Measurements from ENCODE around the gene LPAR3.

Gene LPAR3

DNA sequence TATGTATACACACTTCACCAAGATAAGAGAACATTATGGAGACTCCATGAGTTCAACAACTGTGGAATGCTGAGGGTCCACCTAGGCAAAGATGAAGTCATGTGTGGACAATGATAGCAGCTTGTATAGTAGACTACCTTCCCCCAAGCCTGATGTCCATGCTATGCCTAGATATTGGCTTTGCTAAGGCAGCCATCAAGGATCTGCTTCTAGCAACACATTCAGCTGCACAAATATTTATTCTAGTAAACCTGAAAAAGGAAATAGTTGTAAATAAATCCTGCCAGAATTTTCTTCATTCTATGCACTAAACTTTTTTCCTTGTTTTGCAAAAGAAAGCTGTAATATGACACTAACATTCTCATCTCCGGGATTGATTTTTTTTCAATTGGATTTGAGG, 7.0 kb upstream of the LPAR3 start:
- DNase-seq: no peak

DNA sequence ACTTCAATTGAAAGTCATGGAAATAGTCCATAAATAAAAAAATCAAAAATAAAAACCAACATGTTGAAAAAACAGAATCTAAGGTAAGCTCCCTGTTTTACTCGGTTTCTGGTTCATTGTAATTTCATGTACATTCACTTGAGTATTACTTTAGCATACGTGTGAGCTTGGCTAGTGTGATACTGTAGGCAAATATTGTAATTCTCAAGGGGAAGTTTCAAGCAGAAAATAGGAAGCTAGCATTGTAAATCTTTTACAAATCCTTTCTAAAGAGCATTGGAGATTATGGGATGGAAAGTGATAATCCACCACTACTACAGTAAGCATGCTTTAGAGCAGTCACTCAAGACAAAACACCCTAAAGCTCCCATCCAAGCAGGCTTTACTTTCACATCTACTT, 3.3 kb upstream of the LPAR3 start:
- no peak for DNase-seq

DNA sequence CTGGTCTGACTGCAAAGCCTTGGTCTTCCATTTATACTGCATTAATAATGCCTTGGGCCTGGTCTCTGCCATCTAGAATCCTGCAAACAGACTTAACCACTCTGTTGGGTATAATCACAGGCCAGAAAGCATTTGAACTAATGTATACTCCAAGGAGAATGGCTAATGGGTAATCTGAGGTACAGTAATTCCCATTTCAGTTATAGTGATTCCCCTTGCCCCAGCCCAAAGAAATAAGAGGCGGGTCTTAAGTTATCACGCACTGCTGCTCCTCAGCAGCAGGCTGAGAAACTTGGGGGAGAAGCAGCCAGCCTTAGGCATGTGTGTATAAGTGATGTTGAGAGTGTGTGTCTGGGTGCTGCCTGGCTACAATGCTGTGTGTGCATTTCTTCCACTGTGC, 2.4 kb downstream of the LPAR3 start:
- no peak for DNase-seq

DNA sequence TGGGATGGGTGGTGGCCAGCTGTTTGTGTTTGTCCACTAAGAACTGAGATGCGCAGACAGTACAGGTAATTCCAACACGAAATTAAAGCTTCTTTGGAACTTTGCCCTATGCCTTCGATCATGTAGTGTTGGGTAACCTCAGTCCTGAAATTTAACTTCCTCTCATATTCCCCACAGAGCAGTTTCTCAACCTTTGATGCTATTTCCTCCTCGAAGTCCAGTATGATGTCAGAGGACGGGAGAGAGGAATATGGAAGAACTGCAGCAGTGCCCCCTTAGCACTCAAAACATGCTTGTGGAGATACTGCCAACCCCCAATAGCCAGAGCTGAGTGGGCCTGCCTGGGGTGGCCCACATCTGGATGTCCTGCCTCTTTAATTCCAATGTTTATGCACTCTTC, 3.6 kb downstream of the LPAR3 start:
- DNase-seq: no peak

DNA sequence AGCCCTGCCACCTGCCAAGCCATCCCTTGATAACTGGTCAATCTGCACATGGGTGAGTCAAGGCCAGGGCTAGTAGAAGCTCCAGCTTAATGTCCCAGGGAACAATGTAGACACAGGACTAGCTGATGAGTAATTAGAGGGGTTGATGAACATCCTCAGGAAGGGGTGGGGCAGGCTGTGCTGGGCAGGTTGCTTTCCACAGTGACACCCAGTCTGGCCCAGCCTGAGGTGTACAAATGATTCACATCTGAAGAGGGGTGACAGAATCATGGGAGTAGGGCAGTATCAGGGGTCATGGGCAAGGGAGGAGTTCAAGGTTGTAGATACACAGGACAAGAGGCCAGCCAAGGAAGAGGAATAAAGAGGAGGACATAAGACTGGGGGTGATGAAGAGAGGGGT, 4.3 kb downstream of the LPAR3 start:
- DNase-seq: no peak

DNA sequence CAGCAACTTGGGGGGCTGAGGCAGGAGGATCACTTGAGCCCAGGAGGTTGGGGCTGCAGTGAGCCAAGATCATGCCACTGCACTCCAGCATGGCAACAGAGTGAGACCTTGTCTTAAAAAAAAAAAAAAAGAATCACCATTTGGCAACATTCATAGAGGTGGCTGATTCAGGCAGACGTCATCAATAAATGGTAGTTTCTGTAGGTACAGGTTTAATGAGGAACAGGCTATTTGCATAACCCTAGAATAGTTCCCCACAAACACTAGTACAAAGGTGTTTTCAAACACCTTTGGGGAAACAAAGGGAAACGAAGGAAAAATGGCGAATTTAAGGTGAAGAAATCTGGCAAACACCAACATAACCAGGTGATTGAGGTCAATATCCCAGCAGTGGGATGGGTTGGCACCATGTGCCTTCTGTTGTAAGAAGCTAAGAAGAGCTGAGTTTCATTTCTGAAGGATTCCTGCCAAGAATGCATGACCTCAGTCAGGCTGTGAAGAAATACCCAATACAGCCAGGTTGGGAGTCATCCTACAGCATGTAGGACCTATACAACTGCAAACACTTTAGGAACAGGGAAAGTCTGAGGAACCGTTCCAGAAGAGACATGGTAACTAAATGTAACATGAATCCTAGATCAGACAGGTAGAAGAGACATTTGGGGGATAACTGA, 5.6 kb downstream of the LPAR3 start:
- DNase-seq: no peak

DNA sequence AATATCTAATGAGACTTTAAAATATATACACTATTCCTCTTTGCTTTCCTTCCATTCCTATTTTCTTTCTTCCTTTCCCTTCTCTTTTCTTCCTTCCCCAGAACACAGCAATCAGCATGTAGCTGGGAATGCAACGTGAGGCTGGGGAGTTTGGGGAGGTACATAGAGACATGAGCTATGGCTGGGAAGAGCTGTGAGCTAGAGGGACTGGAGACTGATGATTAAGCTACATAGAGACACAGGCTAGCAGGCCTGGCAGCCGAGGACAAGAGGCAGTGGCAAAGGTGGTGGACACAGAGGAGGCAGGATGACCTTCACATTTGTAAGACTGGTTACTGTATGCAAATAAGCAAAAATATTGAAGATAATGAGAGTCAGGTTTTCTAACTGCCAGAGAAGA, 7.5 kb downstream of the LPAR3 start:
- no peak for DNase-seq

DNA sequence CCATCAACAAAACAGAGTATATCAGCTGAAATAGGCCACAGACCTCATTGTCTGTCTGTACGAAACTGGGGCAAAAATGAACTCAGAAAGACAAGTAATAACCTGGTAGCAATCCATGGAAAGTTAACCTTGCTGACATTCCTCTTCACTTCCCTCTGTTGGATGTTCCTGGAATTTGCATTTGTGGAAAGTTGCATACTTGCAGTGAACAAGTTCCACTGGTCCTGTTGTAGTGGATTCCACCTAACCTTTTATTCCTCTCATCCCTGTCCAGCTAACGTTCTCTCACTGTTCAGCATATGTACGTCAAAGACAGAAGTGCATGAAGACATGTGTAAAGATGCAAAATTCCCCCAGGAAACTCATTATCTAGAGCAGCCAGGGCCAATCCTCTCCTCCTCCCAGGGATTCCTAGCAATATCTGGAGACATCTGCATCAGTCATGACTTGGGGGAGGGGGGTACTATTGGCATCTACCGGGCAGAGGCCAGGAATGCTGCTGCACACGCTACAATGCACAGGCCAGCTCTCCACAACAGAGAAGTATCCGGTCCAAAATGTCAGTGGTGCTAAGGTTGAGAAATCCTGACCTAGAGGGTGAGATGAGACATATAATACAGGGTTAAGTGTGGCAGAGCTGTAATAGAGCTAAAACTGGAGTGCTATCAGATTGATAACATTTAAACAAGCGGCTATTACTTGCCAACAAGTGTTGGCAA, 8.2 kb downstream of the LPAR3 start:
- DNase-seq: no peak

DNA sequence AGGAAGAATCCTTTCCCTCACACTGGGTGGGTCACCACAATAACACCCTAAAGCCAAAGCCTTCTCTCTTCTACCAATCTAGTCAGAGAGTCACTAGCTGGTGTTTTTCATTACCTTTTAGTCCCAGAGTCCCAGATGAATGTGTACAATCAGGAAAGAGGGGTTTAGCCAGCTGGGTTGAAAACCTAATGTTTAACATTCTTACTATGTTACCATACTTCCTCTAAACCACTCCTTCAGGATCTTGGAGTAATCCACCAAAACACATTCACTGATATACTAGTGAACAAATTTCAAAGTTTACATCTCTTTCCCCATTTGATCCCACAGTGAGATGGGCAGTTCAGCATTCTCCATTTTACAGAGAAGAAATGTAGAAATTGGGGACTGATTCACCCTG, 9.7 kb downstream of the LPAR3 start:
- DNase-seq: no peak

DNA sequence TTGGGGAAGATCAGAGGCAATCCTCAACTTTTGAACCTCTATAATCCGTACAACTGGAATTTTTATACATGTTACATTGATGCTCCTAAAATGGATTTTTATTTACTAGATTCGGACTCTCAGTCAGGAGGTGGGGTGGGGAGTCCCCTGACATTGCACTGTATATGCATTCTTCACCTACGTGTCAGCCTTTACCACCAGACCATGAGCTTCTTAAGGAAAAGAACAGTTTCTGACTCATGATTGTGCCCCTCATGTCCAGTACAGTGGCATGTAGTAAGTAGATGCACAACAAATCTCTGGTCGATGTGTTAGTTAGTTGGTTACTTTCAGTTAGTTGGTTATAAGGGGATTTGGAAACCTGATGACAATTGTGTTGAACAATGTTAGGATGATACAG, 15.4 kb downstream of the LPAR3 start:
- no peak for DNase-seq

DNA sequence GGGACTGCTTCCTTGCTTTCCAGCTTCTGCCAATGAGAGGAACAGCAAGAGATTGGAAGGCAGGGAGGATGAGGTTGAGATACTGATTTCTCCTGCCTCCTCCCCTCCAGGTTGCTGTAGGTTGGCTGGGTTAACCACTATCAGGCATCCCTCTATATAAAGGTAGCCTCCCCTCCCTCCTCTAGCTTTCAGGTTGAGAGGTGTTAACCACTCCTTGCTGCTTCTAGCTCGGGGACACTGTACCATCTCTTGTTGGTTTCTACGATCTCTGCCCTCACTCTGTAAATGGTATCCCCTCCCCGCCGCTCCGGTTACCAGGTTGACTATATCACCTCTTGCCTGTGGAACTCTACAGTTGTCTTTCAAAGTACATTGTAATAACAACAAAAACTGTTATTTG, 16.7 kb downstream of the LPAR3 start:
- DNase-seq: no peak

DNA sequence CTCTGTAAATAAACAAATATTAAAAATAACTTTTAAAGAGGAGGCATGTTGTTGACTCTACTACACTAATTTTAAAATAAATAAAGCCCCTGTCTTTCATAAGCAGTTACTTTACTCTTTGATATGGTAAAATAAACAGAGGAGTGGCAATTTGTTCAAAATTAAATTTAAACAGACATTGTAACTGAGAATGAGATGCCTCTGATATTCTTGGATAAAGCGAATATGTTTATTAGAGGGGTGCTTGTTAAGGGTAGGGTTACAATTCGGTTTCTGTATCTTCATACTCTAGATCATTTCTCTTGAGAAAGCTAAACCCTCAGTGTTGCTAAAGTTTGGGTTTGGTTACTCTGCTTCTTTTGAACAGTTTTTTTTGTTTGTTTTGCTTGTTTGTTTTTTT, 19.6 kb downstream of the LPAR3 start:
- DNase-seq: no peak

DNA sequence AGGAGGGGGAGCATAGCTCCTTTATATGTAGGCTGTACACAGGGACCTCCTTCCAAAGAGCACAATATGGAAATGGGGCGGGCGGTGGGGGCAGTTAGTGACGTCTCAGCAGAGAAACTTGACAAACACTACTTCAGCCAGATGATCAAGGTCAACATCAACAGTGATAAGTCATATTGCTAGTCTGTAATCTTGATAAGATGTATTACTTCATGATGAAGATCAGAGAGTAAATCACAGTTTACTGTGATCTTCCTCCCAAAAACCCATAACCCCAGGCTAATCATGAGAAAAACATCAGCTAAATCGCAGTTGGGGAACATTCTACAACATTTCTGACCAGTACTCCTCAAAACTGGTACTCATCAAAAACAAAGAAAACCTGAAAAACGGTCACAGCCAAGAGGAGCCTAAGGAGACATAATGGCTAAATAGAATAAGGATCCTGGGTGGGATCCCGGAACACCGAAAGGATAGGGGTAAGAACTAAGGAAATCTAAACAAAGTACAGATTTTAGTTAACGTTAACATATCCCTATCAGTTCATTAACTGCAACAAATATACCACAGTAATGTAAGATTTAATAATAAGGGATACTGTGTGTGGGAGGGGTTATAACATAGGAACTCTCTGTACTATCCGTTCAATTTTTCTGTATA, 20.2 kb downstream of the LPAR3 start:
- DNase-seq: no peak

DNA sequence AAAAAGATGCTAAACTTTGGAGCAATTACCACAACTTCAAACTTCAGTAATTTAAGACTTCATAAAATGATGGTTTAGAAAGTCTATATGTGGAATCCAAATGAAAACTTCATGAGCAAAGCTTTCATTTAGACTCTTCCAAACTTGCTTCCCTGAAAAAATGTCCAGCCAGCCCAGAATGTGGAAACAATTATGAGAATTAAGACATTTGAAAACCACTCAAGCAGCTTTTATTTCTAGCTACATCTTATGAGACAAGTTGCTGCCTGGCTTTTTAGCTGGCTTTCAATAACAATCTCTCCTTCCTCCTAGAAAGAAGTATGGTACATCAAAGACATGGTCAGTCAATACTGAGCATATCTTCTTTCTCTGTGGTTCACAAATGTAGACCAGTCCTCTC, 21.8 kb downstream of the LPAR3 start:
- no peak for DNase-seq

DNA sequence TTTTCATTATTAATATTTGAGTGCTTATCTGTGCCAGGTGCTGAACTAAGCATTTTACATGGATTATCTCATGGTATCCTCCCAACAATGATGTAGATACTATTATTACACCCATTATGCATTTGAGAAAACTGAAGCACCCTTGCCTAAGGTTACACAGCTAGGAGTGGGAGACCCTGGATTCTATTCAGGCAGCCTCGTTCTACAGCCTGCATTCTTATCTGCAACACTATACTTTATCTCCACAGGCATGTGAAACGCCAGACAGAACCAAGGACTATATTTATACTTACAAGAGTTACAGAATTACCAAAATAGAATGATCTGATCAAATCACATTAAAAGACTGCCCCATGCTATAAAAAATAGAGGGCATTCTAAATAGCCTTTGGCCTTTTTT, 22.4 kb downstream of the LPAR3 start:
- DNase-seq: no peak

DNA sequence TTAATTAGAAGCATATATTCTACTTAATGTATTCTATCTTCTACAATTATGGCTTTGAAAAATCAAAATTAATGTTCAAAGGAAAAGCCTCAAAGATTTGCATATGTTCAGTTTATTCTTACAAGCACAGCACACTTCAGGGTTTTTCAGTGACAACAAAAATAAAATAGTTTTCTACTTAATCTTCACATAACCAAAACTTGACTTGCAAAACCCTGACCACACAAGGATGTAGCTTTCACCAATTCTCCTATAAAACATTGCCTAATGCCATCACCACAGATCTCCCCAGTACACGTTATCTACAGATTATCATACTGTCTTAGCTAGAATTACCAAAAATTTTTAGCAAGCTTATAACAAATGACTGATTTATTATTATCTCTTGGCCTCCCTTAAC, 23.3 kb downstream of the LPAR3 start:
- no peak for DNase-seq

DNA sequence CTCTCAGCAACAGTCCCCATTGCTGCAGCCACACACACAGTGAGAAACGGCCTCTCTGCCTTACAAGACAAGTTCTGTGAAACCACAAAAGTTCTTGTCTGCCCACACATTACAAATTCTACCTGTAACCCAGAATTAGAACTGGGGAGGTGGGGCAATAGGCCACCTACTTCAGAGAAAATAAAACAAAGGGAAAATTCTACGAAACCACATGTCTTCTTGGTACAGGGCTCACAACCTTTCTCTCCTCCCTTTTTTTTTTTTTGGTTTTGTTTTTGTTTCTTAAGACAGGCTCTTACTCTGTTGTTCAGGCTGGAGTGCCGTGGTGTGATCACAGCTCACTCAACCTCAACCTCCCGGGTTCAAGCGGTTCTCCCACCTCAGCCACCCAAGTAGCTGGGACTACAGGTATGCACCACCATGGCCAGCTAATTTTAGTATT, 30.2 kb downstream of the LPAR3 start:
- DNase-seq: no peak

DNA sequence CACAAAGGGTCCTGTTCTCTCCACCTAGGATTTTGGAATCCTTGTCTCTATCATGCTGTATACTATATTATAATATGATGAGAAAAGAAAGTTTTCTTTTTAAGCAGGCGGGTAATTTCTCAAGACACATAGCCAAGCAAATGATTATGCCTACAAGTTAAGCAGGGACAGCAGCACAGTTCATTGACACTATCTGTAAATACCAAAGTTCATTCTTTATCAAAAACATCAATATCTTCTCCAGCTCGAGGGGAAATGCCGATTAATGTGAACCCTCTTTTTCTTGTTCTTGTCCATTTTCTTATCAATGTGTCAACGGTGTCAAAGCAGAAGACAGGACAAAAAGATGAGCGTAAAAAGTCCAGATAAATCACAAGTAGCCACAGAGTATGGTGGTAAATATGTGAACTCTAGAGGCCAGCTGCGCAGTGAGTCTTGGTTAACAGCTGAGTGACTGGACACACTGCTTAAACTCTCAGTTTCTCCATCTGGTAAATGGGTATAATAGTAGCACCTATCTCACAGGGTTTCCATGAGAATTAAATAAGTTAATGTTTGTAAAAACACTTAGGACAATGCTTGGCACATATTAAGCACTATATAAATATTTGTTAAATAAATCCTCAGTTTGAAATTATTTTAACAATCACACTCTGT, 30.9 kb downstream of the LPAR3 start:
- no peak for DNase-seq

DNA sequence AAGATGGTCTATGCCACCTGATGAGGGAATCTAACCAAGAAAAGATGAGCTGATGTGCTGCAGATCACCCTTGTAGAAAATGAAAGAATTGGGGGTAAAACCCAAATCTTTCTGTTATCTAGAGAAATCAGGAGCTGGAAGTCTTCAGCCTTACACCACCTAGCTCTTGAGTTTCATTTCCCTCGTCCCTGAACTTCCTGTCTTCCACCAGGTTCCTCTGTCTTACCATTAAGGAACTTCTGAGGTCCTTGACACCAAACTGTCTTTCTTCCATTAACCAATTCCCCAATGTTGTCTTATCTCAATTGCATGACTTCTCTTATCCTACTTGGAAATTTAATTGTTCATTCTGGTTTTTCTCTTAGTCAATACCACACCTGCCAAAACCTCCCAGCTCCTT, 31.5 kb downstream of the LPAR3 start:
- DNase-seq: no peak

DNA sequence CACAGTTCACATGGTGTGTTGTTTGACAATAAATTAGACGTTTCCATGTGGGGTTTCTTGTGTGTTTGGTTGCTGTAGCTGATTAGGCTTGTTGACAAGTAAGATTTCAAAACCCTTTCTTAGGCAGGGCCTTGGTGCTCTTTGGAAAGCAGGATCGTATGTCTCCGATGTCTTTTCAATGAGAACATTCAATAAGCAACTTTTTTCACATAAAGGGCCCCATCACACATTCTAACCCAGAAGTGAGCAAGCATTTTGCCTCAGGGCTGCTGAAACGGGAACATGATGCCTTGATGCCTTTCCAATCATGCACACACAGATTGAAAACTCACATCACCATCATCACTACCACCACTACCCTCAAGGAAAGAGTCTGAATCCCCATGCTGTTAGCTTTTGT, 33.1 kb downstream of the LPAR3 start:
- DNase-seq: no peak

DNA sequence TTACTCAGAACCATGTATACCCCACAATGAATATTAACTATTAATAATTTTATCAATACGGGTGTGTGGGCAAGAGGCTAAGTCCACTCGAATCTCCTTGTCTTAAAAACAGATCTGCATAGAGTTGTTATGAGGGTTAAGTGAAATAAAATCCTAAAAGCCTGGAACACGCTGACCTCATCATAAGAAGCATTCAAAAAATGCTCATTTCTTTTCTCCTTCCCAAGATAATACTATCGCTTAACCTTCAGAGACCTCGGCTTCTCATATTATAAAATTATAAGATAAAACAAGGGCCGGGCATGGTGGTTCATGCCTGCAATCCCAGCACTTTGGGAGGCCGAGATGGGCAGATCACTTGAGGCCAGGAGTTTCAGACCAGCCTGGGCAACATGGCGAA, 35.1 kb downstream of the LPAR3 start:
- DNase-seq: no peak

DNA sequence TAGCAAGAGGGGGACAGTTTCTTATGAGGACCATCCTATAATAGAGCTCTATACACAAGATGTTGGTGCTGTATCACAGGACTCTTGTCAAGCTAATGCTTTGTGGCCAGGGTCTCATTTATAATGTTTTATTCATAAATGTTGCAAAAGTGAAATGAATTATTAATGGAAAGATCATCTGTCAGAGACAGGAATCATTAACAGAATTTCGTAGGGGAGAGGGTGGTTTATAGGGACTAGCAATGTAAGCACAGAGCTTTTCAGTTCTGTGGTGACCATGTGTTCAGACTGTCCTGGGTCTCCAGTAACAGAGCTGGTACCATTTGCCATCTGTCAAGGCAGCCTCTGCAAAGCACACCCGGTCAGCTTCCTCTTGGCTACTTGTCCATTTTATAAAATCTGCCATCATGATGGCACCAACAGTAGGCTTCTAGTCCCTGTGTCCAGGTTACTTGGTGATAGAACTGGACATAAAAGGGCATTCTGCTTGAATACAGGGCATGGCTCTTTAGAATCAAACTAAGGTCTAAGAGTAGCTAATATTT, 36.2 kb downstream of the LPAR3 start:
- no peak for DNase-seq
